ENCODE results near the gene SEC16A. TPM values are rescaled to one million over a fixed set of nuclear protein-coding genes. Genes with fewer than 3 reads are reported as not detected.

The SEC16A gene
- total RNA-seq, 1 experiment from 2014 or later: 56.4 TPM

DNA sequence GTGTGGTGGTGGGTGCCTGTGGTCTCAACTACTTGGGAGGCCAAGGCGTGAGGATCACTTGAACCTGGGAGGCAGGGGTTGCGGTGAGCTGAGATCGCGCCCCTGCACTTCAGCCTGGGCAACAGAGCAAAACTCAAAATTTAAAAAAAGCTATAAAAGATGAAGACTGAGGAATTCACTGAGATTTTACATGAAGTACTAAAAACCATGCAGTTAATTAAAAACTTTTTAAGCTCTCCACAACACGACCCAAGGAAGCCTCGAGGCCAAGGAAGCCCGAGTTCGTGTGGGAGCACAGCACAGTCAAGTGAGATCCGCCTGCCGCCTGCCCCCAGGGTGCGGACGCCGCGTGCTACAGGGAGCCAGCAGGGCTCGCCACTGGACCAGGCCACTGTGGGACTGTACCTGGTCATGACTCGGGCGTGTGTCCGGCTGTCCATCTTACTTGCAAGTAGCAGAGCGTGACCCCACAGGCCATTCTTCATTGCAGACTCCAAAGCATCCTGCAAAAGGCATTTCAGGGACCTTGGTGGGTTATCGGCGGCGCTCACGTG lies 22.0 kb downstream of the SEC16A start:
- Mint-ChIP-seq H3K4me1 (no peaks in the 10 kb centered on the region), H3K27ac (no peak overlapping the region), H3K27me3 (ENCODE audit: low read depth) (no peaks in the 10 kb centered on the region), H3K4me3 (no peak overlapping the region), H3K9me3 (no peaks in the 10 kb centered on the region), H3K36me3 (ENCODE audit: insufficient read depth in 1 of 3, low read depth in 3 of 3) (peaks cover 67 to 91% (median 88%) of the 10 kb centered on the region in 3 experiments; a peak in 6 of 7 replicates)
- Histone ChIP-seq H3K56ac (ENCODE audit: insufficient read length, low read depth, low read length) (no peak overlapping the region), H4K20me1 (ENCODE audit: control insufficient read depth, insufficient read depth, insufficient read length) (no peaks in the 10 kb centered on the region), H3K79me1 (ENCODE audit: insufficient read depth, low read depth, low read length, poor library complexity, severe bottlenecking) (no peaks in the 10 kb centered on the region), H3K27me3 (ENCODE audit: insufficient read depth, low read length) (no peaks in the 10 kb centered on the region), H3K14ac (ENCODE audit: insufficient read depth, low read length) (no peak overlapping the region), H3K18ac (ENCODE audit: insufficient read length, low read depth, low read length) (no peak overlapping the region), H3K79me2 (ENCODE audit: insufficient read depth, low read length) (0 out of 2 replicates have a peak, but pooled peaks cover 2% of the 10 kb centered on the region), H3K4me1 (ENCODE audit: insufficient read depth, low read length) (no peaks in the 10 kb centered on the region), H2BK12ac (ENCODE audit: insufficient read length, low read depth, low read length) (no peak overlapping the region), H2BK5ac (ENCODE audit: insufficient read length, low read length) (no peak overlapping the region), H2BK15ac (ENCODE audit: low read depth, low read length) (no peak overlapping the region), H3K9me3 (ENCODE audit: control insufficient read depth, low read depth, low read length) (no peaks in the 10 kb centered on the region), H2AFZ (ENCODE audit: low read length) (no peak overlapping the region), H2BK20ac (ENCODE audit: low read depth, low read length, poor library complexity, severe bottlenecking) (no peak overlapping the region), H3K23me2 (ENCODE audit: insufficient read length, low read depth, low read length, poor library complexity, severe bottlenecking) (peaks cover 3% of the 10 kb centered on the region), H2AK5ac (ENCODE audit: insufficient read length, low read length) (no peak overlapping the region), H4K5ac (ENCODE audit: insufficient read length, low read depth, low read length) (no peak overlapping the region), H4K8ac (replicated peaks; ENCODE audit: insufficient read length, low read depth, low read length) (no peak overlapping the region), H3K4ac (ENCODE audit: low read depth, low read length) (no peak overlapping the region), H3K23ac (ENCODE audit: insufficient read length, low read depth, low read length) (no peak overlapping the region), H3K4me2 (ENCODE audit: insufficient read depth, insufficient read length, low read length) (no peak overlapping the region), H2BK120ac (ENCODE audit: low read depth, low read length, poor library complexity, severe bottlenecking) (no peak overlapping the region), H3T11ph (ENCODE audit: low read length) (no peak overlapping the region), H3K27ac (ENCODE audit: insufficient read length, low read depth, low read length) (no peak overlapping the region), H4K91ac (ENCODE audit: insufficient read length, low read depth, low read length) (no peak overlapping the region), H3K9ac (ENCODE audit: extremely low read depth, insufficient read length, low read length) (no peak overlapping the region)
- TF ChIP-seq, protein P1, sequence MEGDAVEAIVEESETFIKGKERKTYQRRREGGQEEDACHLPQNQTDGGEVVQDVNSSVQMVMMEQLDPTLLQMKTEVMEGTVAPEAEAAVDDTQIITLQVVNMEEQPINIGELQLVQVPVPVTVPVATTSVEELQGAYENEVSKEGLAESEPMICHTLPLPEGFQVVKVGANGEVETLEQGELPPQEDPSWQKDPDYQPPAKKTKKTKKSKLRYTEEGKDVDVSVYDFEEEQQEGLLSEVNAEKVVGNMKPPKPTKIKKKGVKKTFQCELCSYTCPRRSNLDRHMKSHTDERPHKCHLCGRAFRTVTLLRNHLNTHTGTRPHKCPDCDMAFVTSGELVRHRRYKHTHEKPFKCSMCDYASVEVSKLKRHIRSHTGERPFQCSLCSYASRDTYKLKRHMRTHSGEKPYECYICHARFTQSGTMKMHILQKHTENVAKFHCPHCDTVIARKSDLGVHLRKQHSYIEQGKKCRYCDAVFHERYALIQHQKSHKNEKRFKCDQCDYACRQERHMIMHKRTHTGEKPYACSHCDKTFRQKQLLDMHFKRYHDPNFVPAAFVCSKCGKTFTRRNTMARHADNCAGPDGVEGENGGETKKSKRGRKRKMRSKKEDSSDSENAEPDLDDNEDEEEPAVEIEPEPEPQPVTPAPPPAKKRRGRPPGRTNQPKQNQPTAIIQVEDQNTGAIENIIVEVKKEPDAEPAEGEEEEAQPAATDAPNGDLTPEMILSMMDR (conservative IDR thresholded peaks at IDR 0.05): no peak
- no peak for DNase-seq
- WGBS (ENCODE audit: extremely low coverage, insufficient read length, low lambda C conversion rate): no CpG with 5 or more reads among the region's 23 CpGs
